ENCODE data around the gene SORT1.
"Not testable (repeated sequence)": the region's sequence is repeated elsewhere in the genome, so short reads cannot be mapped to it uniquely, and the experiment has no call there.

The SORT1 gene

GRCh38 chr1:109397581-109398342 is at the start of gene SORT1:
TSS of gene SORT1 (minus strand) at chr1:109397918. CDS start at chr1:109397892, 26 bp downstream.
- peak; percentile 78 for DNase-seq

DNA sequence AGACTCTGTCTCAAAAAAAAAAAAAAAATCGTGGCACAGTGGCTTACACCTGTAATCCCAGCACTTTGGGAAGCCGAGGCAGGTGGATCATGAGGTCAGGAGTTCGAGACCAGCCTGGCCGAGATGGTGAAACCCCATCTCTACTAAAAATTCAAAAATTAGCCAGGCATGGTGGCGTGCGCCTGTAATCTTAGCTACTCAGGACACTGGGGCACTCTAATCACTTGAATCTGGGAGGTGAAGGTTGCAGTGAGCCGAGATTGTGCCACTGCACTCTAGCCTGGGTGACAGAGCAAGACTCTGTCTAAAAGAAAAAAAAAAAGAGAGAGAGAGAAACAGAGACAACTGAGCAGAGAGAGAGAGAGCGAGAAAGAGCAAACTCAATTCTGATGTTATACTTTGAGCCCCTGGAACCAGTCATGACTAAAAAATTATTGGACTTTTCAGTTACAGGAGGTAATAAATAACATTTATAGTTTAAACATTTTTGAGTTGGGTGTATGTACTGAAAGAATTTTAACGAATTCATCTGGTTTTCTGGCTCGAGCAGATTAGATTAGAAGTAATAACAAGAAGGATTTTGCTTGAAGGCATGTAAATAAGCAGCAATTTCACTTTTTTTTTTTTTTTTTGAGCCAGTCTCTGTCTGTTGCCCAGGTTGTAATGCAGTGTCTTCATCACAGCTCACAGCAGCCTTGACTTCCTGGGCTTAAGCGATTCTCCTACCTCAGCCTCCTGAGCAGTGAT is 48.4 kb upstream of the SORT1 start:
- not testable (repeated sequence) for DNase-seq

GRCh38 chr1:109444346-109444745 is 46.6 kb upstream of the SORT1 start:
- DNase-seq: no peak

- DNase-seq: no peak
These were observed 45.8 kb upstream of the SORT1 start for GRCh38 chr1:109443476-109443875.

GRCh38 chr1:109441069-109441468 is 43.4 kb upstream of the SORT1 start:
- DNase-seq: no peak

DNA sequence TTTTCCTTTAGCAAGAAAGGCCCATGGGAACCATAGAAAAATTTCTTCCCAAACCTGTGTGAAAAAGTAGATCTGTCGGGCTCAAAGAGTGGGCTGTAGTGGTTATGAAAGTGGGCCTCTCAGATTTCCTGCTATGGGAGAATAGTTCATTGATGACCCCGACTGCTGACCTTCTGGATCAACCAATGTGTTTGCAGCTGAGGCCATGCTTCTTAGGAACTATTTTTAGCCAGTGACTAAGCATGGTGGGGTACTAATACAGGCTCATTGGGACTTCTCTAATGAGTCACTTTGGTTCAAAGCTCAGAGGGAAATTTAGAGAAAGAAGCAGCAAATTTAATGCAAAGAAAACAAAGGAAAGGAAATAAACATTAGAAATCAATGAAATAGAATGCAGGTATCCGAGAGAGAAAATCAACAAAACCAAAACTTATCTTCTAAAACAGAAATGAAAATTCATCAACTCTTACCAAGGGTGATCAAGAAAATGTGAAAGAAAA is 41.1 kb upstream of the SORT1 start:
- no peak for DNase-seq

- no peak for DNase-seq
These were observed 36.8 kb upstream of the SORT1 start for GRCh38 chr1:109434484-109434883.

- no peak for DNase-seq
These were observed 35.6 kb upstream of the SORT1 start for GRCh38 chr1:109433322-109433721.

DNA sequence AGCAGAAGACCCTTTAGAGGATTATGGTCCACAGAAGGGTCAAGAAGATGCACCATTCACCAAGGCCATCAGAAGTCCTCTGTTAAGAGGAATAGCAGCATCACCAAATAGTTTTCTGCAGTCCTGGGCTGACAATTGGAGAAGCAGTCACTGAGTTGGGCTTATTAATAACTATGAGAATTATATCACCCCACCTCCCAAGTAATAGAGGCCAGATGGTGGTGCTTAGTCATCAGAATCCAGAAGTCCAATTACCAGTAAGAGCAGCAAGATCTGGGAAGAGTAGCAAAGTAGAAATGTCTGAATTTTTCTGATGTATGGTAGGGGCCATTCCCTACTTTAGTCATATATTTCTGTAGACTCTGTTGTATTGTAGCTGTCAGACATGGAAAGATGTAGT is 34.6 kb upstream of the SORT1 start:
- no peak for DNase-seq

- no peak for DNase-seq
These were observed 29.4 kb upstream of the SORT1 start for GRCh38 chr1:109427171-109427467.

- DNase-seq: peak; percentile 29
These were observed 28.8 kb upstream of the SORT1 start, which contains the start of gene PSMA5 for GRCh38 chr1:109426281-109427170. TSS of gene PSMA5 (minus strand) at chr1:109426448. CDS start at chr1:109426330, 118 bp downstream.

GRCh38 chr1:109425391-109426280 is 27.9 kb upstream of the SORT1 start:
- no peak for DNase-seq

DNA sequence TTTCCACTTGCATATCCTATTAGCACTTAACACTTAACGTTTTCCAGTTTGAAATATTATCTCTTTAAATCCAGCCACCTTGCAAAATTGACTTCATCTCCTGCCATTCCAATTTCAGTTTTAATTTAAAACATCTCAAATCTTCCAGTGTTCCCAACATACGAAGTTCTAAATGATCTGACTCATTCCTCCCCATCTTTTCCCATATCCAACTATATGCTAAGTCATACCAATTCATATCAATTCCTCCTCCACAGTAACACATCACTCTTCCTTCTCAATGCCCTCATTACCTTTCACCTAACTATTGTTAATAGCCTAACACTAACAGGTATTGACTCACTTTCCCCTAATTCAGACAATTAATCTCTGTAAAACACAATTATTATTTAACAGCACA is 25.8 kb upstream of the SORT1 start:
- no peak for DNase-seq

DNA sequence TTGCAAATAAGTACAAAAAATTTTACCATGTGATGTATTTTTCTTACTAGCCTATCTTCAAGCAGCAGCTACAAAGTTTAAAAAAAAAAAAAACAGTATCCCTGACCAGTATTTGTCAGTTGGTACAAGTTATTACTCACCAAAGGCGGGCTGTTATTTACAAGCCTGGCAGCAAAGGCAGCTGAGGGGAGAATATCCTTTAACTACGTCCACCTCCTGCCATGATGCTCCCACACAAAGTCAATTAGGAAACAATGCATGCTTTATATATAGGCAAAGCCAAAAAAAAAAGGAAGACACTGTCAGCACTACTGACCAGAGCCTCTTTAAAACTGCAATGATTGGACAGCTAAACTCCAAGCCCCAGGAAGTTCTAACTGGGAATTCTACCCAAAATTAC is 14.8 kb upstream of the SORT1 start:
- DNase-seq: no peak

GRCh38 chr1:109404838-109405237 is 7.1 kb upstream of the SORT1 start:
- no peak for DNase-seq

DNA sequence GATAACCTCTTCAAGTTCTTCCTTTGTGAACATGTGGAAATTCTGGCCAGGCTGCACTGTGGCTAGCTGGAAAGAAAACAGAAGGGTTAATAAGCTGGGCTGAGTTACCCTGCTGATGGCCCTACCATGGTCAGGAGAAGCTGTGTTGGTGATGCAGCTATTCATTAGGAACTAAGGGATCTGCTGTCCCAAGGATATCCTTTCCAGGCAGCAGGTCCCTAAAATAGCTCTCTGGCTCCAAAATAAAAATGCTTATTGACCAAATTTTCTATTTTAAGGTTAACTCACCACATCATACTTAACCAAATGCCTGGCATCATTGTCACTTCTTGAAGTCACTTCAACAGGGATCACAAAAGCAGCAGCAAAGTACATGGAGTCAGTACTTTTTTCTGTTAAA is 4.3 kb upstream of the SORT1 start:
- no peak for DNase-seq

DNA sequence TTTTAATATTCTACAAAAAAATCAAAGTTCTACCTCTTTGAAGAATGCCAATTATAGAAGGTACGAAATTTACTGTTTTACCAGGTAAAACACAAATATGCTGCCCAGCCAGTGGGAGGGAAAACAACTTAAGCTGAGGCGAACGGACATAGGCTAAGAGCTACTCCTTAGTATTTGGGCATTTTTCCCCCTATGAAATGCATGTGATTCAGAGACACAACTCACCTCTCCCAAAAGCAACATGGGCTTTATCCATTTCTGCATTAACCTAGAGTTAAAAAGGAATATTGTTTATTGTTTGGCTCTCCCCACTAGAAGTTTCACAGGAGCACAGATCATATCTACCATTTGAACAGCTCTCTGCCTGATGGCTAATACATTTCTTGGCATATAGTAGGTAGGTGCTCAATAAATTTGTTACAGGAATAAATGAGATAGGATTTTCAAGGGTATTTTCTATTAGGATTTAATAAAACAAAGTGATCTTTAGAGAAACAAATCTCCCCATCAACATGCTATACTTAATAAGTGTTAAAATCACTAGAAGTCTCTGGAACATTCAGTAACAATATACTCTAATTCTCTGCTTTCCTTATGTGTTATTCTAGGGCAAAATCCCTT is 2.4 kb upstream of the SORT1 start:
- DNase-seq: no peak

GRCh38 chr1:109399326-109399957 is 1.7 kb upstream of the SORT1 start:
- DNase-seq: no peak

DNA sequence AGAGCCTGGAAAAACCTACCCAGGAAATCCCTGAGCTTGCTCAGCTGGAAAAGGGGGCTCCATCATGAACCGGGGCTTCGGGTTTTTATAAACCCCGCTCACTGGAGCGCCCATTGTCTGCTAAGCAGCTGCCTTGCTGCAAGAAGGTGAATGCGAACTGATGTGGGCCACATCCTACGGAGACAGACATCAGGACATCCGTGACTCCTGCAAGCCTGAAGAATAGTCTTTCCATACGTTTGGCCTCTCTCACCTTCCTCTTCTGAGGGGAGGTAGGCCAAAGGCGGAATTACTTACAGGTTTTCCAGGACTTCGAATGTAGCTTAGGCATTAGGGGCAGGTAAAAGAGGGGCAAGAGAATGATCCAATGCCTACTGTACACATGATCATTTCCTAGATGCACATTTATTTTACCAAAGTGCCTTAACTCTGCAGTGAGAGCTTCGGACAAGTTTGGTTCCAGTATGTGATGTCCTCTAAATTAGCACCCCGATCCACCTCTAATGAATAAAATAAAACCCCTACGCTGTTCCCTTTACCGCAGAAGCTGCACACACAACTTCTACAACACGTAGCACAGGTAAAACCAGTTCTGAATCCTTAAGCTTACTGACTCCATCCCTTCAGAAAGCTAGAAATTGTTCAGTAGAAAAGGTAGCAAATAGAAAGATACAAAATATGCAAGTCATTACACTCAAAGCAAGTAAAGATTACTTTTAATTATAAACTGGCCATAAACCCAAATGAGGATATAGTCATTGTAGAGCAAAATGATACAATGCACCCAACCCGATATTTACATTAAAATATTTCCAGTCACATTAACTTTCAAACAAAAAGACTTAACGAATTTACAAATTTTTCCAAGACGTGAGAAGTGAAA is 866 bp upstream of the SORT1 start:
- no peak for DNase-seq

All from 8988T (cell line).